Kidney epithelial cell (primary cell): Measurements from ENCODE around the gene GABRR3. TPM values are rescaled to one million over a fixed set of nuclear protein-coding genes. Genes with fewer than 3 reads are reported as not detected.

Source experiments
- DNase-seq: peaks from one replicate; pipeline ENCODE4 v3.0.0-alpha.2; 2010; ENCODE audit warnings: low read depth
- H3K27me3 ChIP-seq: 2 replicates; pipeline ENCODE4 v1.6.0; 2011; ENCODE audit warnings: low read length; ENCODE audit not compliant: control insufficient read depth, insufficient read depth
- H3K36me3 ChIP-seq: 2 replicates; pipeline ENCODE4 v1.5.1; 2011; ENCODE audit warnings: low read length; ENCODE audit not compliant: control insufficient read depth, insufficient read depth
- H3K4me3 ChIP-seq: 2 replicates; pipeline ENCODE4 v1.5.1; 2011; ENCODE audit warnings: low read depth, mild to moderate bottlenecking, control low read depth, low read length
- CTCF ChIP-seq: IDR thresholded peaks from 2 replicates; pipeline ENCODE4 v1.5.1; 2011; ENCODE audit warnings: mild to moderate bottlenecking, moderate library complexity, low read length, control low read depth, inconsistent platforms; ENCODE audit not compliant: insufficient read depth, poor library complexity, severe bottlenecking
- total RNA-seq: library from RNA; depleted of rRNA; stranded (reverse); fragments of >200 nt; gene quantifications from 2 replicates; pipeline ENCODE4 v1.2.3, GENCODE V29; 2015

The GABRR3 gene
- total RNA-seq, 1 donor from 2014 or later = not detected

- Histone ChIP-seq H3K4me3 (no peak overlapping the region), H3K36me3 (no peaks in the 10 kb centered on the region), H3K27me3 (no peaks in the 10 kb centered on the region)
- DNase-seq = no peak
- no peak for TF ChIP-seq CTCF
These were observed 51.1 kb downstream of the GABRR3 start for GRCh38 chr3:97983933-97984491.

- Histone ChIP-seq H3K36me3 (no peaks in the 10 kb centered on the region), H3K4me3 (no peak overlapping the region), H3K27me3 (no peaks in the 10 kb centered on the region)
- DNase-seq = no peak
- no peak for TF ChIP-seq CTCF
These were observed 53.2 kb downstream of the GABRR3 start for GRCh38 chr3:97981886-97982285.

- H3K4me3 ChIP-seq = no peak overlapping the region
- no peaks in the 10 kb centered on the region for H3K36me3 ChIP-seq
- TF ChIP-seq CTCF = no peak
- H3K27me3 ChIP-seq = no peaks in the 10 kb centered on the region
- no peak for DNase-seq
These were observed 55.5 kb downstream of the GABRR3 start for GRCh38 chr3:97979610-97980009.

GRCh38 chr3:97975466-97975865, 59.6 kb downstream of the GABRR3 start:
- no peaks in the 10 kb centered on the region for H3K27me3 ChIP-seq
- no peak overlapping the region for H3K4me3 ChIP-seq
- TF ChIP-seq CTCF = no peak
- H3K36me3 ChIP-seq = no peaks in the 10 kb centered on the region
- no peak for DNase-seq

- DNase-seq = no peak
- Histone ChIP-seq H3K36me3 (no peaks in the 10 kb centered on the region), H3K27me3 (no peaks in the 10 kb centered on the region), H3K4me3 (no peak overlapping the region)
- TF ChIP-seq CTCF = no peak
These were observed 60.1 kb downstream of the GABRR3 start for GRCh38 chr3:97974996-97975395.

GRCh38 chr3:97972976-97973375, 62.1 kb downstream of the GABRR3 start:
- no peak for TF ChIP-seq CTCF
- H3K36me3 ChIP-seq = no peaks in the 10 kb centered on the region
- no peak for DNase-seq
- peak overlapping the region; percentile 83 for H3K4me3 ChIP-seq
- H3K27me3 ChIP-seq = no peaks in the 10 kb centered on the region
